Activated CD8-positive, alpha-beta memory T cell treated with anti-CD3 and anti-CD28 coated beads, Interleukin-2, amount 50 U/mL, for 1 hour (primary cell): ENCODE measurements around the gene NRDE2.
"Not testable (repeated sequence)": the region's sequence is repeated elsewhere in the genome, so short reads cannot be mapped to it uniquely, and the experiment has no call there.

Experiments
- DNase-seq: peaks from one replicate; pipeline ENCODE4 v3.0.0-alpha.2; 2020; ENCODE audit errors: extremely low read depth

The NRDE2 gene

DNA sequence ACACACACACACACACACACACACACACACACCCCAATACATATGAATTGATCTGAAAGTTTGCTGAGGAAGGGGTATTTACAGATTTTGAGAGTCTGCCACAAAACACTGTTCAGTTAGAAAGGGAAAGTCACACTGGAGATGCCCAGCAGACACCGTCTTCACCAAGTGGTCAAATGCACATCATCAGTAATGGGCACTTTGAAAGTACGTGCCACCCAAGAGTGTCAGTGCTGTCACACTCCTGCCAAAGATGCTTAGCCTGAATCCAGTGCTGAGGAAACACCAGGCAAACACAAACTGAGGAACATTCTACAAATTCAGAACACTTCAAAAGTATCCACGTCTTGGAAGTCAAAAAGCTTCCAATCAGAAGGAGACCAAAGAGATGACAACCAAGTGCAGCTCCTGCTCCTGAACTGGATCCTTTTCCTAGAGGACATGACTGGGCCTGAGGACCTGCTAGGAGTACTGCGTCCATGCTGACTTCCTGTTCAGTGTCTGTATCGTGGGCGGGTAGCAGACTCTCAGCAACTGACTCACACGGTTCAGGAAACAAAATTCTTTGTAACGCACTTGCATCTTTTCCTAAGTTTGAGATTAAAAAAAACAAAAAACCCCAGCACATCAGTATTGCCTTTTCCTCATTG, 56.8 kb downstream of the NRDE2 start:
- no peak for DNase-seq

DNA sequence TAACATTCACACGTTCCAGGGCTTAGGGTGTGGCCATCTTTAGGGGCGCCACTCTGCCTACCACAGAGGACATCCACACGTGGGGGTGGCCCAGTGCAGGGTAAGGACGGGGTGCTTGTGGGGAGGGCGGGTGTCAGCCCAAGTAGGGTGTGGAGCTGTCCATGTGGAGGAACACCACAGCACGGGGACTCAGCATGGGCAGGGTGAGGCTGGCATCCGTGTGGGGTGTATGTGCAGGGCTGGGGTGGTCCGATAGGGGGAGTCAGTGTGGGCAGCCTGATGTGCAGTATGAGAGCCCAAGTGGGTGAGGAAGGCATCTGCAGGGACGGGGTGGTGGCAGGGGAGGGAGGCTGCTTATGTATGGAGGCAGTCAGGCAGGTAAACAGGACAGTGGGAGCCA, 57.7 kb downstream of the NRDE2 start:
- DNase-seq: no peak

DNA sequence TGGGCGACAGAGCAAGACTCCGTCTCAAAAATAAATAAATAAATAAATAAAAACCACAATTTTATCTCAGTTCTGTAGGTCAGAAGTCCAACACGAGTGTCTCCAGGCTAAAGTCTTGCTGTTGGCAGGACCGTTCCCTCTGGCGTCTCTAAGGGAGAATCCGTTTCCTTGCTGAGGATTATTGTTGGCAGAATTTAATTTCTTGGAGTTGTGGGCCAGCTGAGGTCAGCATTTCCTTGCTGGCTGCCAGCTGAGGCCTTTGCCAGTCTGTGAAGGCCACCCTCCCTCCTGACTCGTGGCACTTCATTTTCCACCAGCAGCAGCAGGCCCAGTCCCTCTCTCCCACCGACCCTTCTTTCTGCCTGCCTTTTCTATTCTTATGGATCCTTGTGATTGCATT, 58.2 kb downstream of the NRDE2 start:
- DNase-seq: no peak

DNA sequence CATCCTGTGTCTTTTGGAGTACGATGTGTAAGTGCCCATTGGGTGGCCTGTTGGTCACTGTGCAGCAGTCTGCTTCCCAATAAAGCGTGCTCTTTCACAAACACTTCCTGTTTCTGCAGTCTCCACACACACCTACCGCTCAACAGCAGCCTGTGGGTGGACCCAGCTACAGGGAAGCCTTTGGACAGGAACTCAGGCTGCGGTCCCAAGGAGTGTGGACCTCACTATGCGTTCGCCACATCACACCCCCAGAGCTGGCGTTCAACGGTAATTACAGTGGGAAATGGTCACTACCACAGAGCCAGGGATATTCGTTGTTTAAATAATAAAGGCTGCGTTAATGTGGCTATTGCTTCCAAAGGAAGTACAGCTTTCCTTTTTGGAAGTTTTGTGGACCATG, 59.2 kb downstream of the NRDE2 start:
- DNase-seq: no peak

DNA sequence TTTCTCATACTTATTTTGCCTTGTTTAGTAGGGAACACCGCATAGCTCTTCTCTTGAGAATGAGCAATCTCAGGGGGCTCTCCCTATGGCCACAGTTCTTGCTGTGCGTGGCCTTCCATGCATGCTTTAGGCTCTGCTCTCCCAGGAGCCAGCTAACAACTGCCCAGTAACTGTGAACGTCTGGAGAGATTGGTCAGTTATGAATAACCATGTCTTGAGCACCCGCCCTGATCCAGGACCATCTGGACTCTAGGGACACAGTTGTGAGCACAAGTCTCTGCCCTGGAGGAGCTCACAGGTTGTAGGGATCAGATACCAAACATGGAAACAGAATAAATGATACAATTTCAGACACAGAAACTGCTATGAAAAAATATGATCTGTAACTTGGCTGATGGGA, 63.3 kb downstream of the NRDE2 start:
- DNase-seq: no peak

DNA sequence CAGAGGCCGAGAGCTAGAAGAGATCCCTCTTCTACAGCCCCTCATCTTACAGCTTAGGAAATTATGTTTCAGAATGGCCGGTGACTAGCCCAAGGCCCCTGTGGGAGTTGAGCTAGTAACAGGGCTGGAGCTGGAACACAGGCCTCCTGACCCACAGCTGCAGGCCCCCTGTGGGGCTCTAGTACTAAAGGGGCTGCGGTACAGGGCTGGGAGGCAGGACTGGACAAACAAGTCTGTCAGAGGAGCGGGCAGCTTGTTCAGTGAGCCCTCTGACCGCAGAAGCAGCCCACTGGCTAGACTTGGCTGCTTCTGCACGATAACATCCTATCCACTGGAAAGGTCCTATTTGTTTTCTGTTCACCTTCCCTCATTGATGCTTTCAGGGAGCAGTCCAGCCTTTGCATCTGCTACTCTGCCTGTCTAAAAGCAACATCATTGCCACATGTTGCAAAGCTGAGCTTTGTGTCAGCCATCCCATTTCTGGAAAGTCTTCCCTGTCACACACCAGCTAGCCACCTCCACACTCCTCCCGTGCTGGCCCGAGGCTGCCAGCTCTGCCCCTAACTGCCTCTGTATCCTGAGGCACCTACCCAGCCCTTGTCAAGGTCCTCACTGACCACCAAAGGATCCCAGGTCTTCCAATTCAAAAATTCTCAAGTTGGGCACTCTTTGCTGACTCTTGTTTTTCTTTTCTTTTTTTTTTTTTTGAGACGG, 65.1 kb downstream of the NRDE2 start:
- DNase-seq: no peak

DNA sequence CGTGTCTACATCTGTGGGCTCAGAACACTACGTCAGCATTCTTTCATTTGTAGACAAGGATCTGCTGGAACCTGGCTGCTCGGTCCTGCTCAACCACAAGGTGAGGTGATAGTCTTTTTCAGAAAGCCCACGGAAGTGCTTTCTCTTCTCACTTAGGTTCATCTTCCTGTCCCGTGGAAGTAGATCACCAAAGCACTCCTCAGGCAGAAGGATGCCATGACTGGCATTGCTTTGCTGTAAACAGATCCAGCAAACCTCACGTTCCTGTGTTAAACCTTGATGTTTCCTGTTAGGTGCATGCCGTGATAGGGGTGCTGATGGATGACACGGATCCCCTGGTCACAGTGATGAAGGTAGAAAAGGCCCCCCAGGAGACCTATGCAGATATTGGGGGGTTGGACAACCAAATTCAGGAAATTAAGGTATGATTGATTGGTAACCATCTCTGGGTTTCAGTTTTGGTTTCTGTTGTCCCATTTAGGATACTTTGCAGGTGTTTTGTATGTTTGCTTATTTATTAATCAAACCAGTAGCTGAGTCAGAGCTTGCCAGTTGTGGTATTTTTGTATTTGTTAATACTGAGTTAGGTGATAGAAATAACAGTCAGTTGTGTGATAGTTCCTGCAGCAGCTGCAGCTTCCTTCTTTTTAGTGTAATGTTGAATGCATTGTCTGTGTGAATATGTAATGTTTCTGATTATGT, 67.8 kb downstream of the NRDE2 start:
- no peak for DNase-seq

DNA sequence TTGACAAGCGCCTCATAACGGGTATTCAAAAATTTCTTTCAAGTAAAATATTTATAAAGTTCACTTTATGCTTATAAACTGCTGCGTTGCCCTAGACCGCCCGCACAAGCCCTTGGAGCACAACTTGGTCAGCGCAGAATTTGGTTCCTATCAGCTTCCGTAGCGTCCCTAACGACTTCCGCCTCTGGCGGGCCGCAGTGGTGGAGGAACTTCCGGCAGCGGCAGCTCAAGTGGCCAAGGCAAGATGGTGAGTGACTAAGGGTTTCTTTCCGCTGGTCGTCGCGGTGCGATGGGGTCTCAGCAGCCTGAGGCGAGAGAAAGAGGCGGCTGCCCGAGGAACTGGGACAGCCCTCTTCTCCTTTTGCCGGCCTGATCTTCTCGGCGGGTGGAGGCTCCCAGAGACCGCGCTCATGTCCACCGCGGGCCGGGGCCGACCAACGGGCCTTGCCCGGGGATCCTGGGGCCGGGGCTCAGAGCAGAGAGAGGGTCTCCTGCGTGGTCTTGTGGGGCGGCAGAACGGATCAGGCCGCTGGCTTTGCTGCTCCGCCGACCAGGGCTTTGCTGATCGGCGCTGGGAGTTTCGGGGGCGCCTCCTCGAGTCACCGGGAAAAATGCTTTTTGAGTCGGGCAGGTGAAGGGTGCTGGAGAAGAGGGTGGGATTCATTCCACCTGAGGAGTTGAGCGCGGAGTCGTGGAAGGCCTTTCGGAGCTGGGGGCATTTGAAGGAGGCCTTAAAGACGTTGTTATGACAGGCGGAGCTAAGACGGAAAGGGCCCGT, 75.2 kb downstream of the NRDE2 start, which contains the start of gene PSMC1:
Gene PSMC1, plus strand, starts transcription at position 200 of the 778 bp plus-strand sequence. Its CDS starts 45 bp downstream, at position 245.
- DNase-seq: peak; percentile 61

DNA sequence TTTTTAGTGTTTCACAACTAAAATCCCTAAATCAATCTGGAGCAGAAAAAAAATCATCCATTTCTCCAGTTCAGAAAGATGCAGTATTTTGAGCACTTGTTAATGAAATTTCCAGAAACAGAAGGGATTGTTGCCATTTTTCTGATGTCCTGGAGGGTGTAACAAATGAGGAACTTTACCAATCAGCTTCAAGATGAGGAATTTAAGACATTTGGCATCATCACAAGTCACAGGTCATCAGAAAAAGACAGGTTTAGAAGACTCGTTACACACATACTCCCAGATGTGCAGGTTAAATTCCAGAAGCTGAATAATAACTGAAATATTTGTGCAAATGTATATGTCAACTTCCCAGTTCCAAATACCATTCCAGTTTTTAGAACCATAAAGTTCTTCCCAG, 75.9 kb downstream of the NRDE2 start:
- DNase-seq: no peak

DNA sequence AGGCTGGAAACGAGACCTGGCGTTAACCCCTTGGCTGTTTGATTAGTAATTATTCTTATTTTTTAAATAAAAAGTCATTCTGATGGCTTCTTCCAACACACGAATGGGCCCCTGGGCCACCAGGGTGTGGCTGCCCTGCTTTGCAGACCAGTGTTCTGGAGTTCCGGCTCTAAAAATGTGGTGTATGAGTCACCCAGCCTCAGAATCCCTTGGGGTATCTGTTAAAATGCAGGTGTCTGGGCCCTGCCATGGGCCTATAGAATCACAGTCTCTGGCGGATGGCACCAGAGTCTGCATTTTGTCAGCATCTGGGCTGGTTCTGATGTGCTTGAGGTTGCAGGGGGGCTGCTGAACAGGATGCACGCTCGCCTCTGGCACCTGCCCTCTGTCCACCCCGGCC, 77.9 kb downstream of the NRDE2 start:
- DNase-seq: no peak

DNA sequence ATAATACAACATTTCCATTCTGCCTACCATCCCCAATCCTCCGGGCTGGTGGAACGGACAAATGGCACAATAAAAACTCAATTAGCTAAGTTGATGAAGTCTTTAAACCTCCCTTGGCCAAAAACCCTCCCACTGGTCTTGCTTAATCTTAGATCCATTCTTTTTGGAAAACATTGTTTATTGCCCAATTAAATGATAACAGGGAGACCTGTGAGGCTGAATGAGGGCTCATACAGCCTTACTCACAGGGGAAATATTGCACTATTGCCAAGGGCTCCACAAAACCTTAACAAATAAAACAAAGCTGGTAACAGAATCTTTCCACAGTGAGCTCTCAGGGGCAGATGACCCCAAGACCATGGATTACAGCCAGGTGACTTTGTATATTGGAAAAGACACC, 83.1 kb downstream of the NRDE2 start:
- no peak for DNase-seq

DNA sequence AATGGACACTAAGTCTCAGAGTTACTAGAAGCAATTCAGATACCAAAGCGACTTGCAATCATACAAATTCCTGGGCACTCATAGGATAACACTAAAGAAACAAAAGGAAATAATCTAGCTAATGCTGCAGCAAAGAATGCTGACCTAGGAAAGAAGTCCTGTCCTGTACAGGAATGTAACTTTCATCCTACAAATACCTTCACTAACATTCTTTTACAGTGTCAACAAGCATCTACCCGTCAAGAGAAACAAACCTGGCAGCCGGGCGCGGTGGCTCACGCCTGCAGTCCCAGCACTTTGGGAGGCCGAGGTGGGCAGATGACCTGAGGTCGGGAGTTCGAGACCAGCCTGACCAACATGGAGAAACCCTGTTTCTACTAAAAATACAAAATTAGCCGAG, 84.3 kb downstream of the NRDE2 start:
- DNase-seq: not testable (repeated sequence)

DNA sequence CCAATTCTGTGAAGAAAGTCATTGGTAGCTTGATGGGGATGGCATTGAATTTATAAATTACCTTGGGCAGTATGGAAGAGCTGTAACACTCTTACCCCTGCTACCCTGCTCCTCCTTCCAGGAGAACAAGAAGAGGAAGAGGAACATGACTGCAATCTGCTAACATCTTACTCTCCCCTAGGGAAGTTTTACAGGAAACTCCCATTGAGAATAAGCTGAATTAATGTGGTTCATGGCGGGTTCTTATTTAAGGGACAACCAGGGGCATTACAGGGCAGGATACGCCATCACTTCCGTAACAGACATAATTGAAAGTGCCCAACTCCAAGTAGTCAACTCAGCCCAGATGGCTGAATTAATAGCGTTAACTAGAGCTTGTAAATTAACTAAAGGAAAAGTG, 84.8 kb downstream of the NRDE2 start:
- no peak for DNase-seq

DNA sequence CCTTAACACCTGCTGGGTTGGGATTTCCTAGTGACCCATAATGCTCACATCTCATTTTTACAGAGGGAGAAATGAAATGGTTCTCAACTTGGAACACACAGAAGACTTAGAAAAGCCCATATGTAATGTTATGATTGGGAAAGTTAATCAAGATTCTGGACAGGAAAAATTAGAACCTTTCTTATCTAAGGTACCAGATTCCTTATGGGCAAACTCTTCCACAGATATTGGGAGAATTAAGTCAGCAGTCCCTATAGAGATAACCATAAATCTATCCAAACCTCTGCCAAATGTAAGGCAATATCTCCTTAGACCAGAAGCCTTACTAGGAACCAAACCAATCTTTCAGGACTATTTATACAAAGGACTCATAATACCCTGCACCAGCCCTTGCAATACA, 89.3 kb downstream of the NRDE2 start:
- DNase-seq: no peak

DNA sequence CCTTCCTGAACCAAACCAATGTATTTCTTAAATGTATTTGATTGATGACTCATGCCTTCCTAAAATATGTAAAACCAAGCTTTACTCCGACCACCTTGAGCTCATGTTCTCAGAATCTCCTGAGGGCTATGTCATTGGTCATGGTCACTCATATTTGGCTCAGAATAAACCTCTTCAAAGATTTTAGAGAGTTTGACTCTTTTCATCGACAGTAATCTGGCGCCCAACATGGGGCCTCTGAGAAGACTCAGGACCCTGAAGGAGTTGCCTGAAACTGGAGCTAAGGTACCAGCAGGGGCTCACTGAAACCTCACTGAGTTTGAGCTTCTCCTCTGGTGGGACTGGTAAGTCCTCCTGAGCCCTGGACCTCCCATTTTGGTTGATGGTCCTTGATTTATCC, 92.6 kb downstream of the NRDE2 start:
- no peak for DNase-seq

DNA sequence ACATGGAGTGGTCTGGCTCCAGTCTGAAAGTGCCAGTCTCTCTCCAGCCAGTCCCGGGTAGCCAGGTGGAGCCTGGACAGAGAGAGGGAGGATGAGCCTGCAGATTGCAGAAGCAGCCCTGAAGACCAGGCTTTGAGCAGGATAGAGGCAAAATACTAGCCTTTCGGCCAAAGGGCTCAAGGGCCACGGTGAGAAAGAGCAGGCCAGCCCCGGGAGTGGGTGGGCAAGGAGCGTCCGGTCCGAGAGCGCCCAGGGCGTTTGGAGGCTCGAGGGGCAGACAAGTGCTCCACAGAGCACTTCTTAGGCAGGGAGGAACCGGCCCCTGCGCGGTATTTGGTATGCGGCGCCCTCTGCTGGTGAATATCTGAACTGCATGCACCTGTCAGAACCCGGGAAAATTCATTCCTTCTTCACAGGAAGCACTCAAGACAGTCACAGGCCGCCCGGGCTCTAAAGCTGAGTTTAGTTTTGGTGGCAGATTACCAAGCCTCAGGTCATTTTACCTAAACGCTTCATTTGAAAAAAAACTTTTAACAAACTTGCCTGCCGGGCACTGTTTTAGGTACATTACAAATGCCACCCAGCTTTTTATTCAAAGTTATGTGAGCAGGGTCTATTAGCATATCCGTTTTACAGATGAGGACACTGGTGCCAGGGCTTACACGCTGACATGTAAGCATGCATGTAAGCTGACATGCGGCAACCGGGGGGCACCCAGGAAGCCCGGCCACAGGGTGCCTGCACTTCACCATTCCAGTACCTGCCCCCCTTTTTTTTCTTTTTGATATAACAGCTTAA, 96.4 kb downstream of the NRDE2 start:
- DNase-seq: no peak

DNA sequence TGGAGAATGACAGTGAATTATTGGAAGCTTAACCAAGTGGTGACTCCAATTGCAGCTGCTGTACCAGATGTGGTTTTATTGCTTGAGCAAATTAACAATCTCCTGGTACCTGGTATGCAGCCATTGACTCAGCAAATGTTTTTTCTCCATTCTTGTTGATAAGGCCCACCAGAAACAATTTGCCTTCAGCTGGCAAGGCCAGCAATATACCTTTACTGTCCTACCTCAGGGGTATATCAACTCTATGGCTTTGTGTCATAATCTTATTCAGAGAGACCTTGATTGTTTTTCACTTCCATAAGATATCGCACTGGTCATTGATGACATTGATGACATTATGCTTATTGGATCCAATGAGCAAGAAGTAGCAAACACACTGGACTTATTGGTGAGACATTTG, 101.8 kb downstream of the NRDE2 start:
- DNase-seq: not testable (repeated sequence)

DNA sequence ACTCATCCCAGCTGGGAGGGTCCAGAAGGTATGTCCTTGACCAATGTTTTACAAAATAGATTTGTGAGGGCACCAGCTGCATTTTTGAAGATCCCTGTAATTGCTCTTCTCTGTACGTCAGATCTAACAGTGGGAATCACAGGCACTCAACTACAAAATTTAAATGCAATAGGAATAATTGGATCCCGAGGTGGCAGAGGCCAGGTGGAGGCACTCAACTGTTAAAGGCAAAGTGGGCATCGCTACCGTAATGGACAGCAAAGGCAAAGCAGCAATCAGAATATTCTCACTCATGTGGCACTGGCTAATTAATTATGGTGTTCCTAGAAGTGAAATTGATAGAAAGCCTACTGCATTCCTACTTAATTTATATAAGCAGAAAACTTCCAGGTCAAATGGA, 103.3 kb downstream of the NRDE2 start:
- DNase-seq: no peak
